NCI-H1930 (cell line): ENCODE results near the gene OR4F6.
"Not testable (repeated sequence)": the region's sequence is repeated elsewhere in the genome, so short reads cannot be mapped to it uniquely, and the experiment has no call there.

Experiments used
- DNase-seq, 2 experiments: peaks; one replicate each; lab custom pipeline; 2025; lab: John Stamatoyannopoulos, UW

Gene OR4F6

GRCh38 chr15:101803209-101803608 lies at the start of gene OR4F6:
Gene OR4F6 (plus strand): TSS chr15:101803509. CDS start chr15:101805720, 2,211 bp downstream.
- no peak for DNase-seq

- DNase-seq: not testable (repeated sequence)
These were observed 38.5 kb upstream of the OR4F6 start for GRCh38 chr15:101764669-101765339.

- not testable (repeated sequence) for DNase-seq
These were observed 38.0 kb upstream of the OR4F6 start for GRCh38 chr15:101765340-101765671.

GRCh38 chr15:101765772-101766456 lies 37.4 kb upstream of the OR4F6 start:
- no peak for DNase-seq

GRCh38 chr15:101767083-101767640 lies 36.1 kb upstream of the OR4F6 start:
- not testable (repeated sequence) for DNase-seq

GRCh38 chr15:101772921-101773320 lies 30.4 kb upstream of the OR4F6 start:
- no peak for DNase-seq

- no peak for DNase-seq
These were observed 29.7 kb upstream of the OR4F6 start for GRCh38 chr15:101773496-101774100.

GRCh38 chr15:101775136-101775535 lies 28.2 kb upstream of the OR4F6 start:
- no peak for DNase-seq

- DNase-seq: not testable (repeated sequence)
These were observed 24.7 kb upstream of the OR4F6 start for GRCh38 chr15:101778576-101778975.

- not testable (repeated sequence) for DNase-seq
These were observed 23.1 kb upstream of the OR4F6 start for GRCh38 chr15:101780225-101780624.

GRCh38 chr15:101781928-101782327 lies 21.4 kb upstream of the OR4F6 start:
- DNase-seq: no peak

GRCh38 chr15:101784644-101785043 lies 18.7 kb upstream of the OR4F6 start:
- no peak for DNase-seq

GRCh38 chr15:101786422-101786821 lies 16.9 kb upstream of the OR4F6 start:
- not testable (repeated sequence) for DNase-seq

GRCh38 chr15:101788001-101788400 lies 15.3 kb upstream of the OR4F6 start:
- not testable (repeated sequence) for DNase-seq

- DNase-seq: not testable (repeated sequence)
These were observed 14.6 kb upstream of the OR4F6 start for GRCh38 chr15:101788503-101789269.

GRCh38 chr15:101790748-101791147 lies 12.6 kb upstream of the OR4F6 start:
- DNase-seq: not testable (repeated sequence)

GRCh38 chr15:101793981-101794380 lies 9.3 kb upstream of the OR4F6 start:
- DNase-seq: not testable (repeated sequence)

- no peak for DNase-seq
These were observed 7.9 kb upstream of the OR4F6 start for GRCh38 chr15:101795455-101795854.

GRCh38 chr15:101799665-101800064 lies 3.6 kb upstream of the OR4F6 start:
- no peak for DNase-seq

- no peak for DNase-seq
These were observed 2.3 kb upstream of the OR4F6 start for GRCh38 chr15:101801048-101801447.

GRCh38 chr15:101803676-101804075 lies 367 bp downstream of the OR4F6 start:
- no peak for DNase-seq

- DNase-seq: no peak
These were observed 1.1 kb downstream of the OR4F6 start for GRCh38 chr15:101804375-101804774.
